ENCODE data around the gene CDH2.

Gene CDH2

DNA sequence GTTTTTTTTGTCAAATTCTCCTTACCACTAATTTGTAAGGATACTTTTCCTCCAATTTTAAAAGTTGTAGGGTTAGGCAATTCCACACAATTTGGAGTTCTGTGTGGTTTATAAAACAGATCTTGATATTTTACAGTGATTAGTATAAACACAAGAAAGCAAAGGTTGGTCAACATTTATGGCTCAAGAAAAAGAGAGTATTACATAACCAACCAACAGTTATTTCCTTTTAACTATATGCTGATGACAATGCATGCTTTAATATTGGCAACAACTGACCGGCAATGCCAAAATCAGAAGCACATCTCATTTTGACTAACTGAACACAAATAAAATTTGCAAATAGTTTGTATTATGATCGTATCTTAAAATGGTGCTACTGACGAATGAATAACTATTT lies 137.2 kb downstream of the CDH2 start:
- DNase-seq (ENCODE audit: extremely low read depth, low read depth), result no peak
- TF ChIP-seq, protein P1, sequence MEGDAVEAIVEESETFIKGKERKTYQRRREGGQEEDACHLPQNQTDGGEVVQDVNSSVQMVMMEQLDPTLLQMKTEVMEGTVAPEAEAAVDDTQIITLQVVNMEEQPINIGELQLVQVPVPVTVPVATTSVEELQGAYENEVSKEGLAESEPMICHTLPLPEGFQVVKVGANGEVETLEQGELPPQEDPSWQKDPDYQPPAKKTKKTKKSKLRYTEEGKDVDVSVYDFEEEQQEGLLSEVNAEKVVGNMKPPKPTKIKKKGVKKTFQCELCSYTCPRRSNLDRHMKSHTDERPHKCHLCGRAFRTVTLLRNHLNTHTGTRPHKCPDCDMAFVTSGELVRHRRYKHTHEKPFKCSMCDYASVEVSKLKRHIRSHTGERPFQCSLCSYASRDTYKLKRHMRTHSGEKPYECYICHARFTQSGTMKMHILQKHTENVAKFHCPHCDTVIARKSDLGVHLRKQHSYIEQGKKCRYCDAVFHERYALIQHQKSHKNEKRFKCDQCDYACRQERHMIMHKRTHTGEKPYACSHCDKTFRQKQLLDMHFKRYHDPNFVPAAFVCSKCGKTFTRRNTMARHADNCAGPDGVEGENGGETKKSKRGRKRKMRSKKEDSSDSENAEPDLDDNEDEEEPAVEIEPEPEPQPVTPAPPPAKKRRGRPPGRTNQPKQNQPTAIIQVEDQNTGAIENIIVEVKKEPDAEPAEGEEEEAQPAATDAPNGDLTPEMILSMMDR (IDR thresholded peaks at IDR 0.05; ENCODE audit: low read depth, low read length), result no peak

DNA sequence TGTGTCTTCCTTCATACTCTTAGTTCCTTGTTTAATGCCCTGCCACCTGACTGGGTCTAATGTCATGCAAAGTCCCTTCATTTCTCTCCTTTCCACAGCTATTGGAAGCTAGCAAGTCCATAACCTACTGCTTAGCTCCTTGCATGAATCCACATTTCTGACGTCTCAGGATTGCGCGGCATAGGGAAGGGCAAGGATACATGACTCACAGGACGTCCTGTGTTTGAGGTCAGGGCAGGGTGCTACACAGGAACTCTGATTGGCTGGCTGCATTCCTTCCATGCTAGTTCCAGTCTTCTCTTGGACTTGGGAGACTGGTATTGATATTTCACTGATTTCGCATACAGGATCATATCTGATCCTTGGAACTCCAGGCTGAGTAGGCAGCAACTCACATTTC lies 137.9 kb downstream of the CDH2 start:
- TF ChIP-seq, protein P1 (IDR thresholded peaks at IDR 0.05; ENCODE audit: low read depth, low read length), result no peak
- no peak for DNase-seq (ENCODE audit: extremely low read depth, low read depth)

DNA sequence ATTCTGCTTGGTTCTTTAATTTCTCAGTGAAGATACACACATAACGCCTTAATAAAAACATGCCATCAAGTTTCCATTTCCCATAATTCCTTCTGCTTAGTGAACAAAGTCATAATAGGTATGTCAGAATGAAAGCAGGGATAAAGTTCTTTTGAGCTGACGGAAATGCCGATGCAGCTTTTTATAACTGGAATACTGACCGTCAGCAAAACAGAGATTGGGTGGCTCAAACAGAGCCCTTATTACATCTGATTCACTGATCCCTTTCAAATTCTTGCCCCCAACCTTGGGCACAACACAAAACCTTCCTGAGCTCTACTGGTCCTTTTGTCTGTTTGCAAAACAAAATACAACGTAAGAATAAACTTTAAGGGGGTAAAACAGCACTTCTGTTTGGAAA lies 140.4 kb downstream of the CDH2 start:
- no peak for DNase-seq (ENCODE audit: extremely low read depth, low read depth)
- TF ChIP-seq, protein P1 (IDR thresholded peaks at IDR 0.05; ENCODE audit: low read depth, low read length), result no peak

DNA sequence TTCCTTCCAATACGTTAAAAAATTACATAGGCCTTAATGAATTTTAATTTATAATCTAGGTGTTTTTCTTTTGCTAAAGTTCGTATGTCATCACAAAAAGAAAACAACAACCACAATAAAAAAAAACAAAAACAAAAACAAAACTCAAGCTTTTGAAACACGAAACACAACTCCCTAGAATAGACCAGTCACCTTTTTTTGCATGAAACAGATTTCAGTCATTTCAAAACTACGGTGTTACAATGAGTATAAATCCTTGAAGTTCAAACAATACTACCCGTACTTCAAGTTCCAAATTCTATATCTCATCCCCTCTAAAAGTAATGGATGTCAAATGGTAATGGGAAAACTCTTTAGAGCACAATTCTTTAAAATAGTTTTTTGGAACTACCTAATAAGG lies 142.4 kb downstream of the CDH2 start:
- no peak for DNase-seq (ENCODE audit: extremely low read depth, low read depth)
- TF ChIP-seq, protein P1 (IDR thresholded peaks at IDR 0.05; ENCODE audit: low read depth, low read length), result no peak

DNA sequence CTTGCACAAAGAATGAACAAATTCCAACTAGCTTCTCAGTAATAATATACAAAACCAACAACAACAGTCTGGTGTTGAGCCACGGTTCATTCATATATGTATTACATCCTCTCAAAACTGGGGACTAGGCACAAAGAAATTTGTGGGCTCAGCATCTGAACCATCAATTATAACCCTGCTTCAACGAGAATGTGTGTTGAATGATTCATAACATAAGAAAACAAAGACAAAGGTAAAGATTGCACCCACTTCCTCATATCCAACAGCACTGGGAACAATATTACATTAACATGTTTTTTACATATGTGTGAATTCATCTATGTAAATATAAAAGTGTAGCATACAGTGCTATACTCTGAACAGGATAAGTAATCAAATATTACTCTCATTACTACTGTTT lies 144.8 kb downstream of the CDH2 start:
- TF ChIP-seq, protein P1 (IDR thresholded peaks at IDR 0.05; ENCODE audit: low read depth, low read length), result no peak
- DNase-seq (ENCODE audit: extremely low read depth, low read depth), result no peak

DNA sequence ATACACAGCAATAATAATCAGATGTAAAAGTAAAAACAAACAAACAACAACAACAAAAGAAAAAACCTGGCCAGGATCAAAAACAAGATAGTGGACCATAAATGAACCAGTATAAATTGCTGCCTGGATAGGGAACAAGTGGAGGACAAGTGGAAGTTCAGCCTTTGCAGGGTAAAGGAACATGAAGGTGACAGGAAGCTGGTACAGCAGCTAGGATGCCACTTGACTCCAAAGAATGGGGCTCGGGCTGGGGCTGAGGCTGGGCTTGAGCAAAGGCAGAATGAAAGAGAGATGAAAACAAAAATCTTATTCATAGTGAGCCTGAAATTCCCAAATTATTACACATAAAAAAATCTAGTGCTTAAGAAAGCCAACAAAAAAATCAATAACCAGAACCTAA lies 146.5 kb downstream of the CDH2 start:
- no peak for DNase-seq (ENCODE audit: extremely low read depth, low read depth)
- TF ChIP-seq, protein P1 (IDR thresholded peaks at IDR 0.05; ENCODE audit: low read depth, low read length), result no peak

DNA sequence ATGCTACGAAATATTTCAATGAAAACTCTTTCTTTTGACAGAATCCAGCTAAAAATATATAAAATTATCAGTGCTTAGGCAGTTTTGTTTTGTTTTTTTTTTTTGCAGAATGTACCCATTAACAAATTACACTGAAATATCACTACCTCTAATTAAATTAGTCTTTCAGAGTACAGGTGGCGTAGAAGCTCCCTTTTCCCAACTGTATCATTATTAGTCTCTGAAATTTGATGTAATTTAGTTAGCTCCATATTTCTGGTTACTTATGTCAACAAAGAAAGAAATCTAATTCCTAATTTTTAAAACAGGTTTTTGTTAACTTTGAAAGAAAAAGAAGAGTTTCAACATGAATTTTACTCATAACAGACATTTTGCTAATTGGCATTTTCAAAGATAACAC lies 149.2 kb downstream of the CDH2 start:
- TF ChIP-seq, protein P1 (IDR thresholded peaks at IDR 0.05; ENCODE audit: low read depth, low read length), result no peak
- DNase-seq (ENCODE audit: extremely low read depth, low read depth), result no peak
